Measurements from ENCODE around the gene SLC38A8.

GRCh38 chr16:84022644-84023043 is 20.0 kb downstream of the SLC38A8 start:
- TF ChIP-seq NFIC (IDR thresholded peaks at IDR 0.05) = no peak
- no peak for TF ChIP-seq RAD21 (IDR thresholded peaks at IDR 0.05; ENCODE audit: low read depth)
- TF ChIP-seq YY1 (IDR thresholded peaks at IDR 0.05; ENCODE audit: low read depth) = no peak
- no peak for TF ChIP-seq CREB1 (IDR thresholded peaks at IDR 0.05; ENCODE audit: low read depth)
- TF ChIP-seq EP300 (IDR thresholded peaks at IDR 0.05; ENCODE audit: borderline replicate concordance) = no peak
- TF ChIP-seq, protein P1, sequence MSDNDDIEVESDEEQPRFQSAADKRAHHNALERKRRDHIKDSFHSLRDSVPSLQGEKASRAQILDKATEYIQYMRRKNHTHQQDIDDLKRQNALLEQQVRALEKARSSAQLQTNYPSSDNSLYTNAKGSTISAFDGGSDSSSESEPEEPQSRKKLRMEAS (IDR thresholded peaks at IDR 0.05) = no peak
- no peak for TF ChIP-seq FOXM1 (IDR thresholded peaks at IDR 0.05; ENCODE audit: borderline replicate concordance, low read depth)
- no peak for TF ChIP-seq TEAD4 (IDR thresholded peaks at IDR 0.05)
- TF ChIP-seq TAF1 (IDR thresholded peaks at IDR 0.05; ENCODE audit: low read depth) = no peak
- TF ChIP-seq, protein P2, sequence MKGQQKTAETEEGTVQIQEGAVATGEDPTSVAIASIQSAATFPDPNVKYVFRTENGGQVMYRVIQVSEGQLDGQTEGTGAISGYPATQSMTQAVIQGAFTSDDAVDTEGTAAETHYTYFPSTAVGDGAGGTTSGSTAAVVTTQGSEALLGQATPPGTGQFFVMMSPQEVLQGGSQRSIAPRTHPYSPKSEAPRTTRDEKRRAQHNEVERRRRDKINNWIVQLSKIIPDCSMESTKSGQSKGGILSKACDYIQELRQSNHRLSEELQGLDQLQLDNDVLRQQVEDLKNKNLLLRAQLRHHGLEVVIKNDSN (IDR thresholded peaks at IDR 0.05) = no peak
- no peak for TF ChIP-seq REST (IDR thresholded peaks at IDR 0.05; ENCODE audit: low read depth)
- no peak for TF ChIP-seq TCF12 (IDR thresholded peaks at IDR 0.05; ENCODE audit: low read depth)
- no peak for TF ChIP-seq CEBPB (IDR thresholded peaks at IDR 0.05)
- no peak for TF ChIP-seq EGR1 (IDR thresholded peaks at IDR 0.05)
